ENCODE measurements around the gene TCOF1.

The TCOF1 gene

DNA sequence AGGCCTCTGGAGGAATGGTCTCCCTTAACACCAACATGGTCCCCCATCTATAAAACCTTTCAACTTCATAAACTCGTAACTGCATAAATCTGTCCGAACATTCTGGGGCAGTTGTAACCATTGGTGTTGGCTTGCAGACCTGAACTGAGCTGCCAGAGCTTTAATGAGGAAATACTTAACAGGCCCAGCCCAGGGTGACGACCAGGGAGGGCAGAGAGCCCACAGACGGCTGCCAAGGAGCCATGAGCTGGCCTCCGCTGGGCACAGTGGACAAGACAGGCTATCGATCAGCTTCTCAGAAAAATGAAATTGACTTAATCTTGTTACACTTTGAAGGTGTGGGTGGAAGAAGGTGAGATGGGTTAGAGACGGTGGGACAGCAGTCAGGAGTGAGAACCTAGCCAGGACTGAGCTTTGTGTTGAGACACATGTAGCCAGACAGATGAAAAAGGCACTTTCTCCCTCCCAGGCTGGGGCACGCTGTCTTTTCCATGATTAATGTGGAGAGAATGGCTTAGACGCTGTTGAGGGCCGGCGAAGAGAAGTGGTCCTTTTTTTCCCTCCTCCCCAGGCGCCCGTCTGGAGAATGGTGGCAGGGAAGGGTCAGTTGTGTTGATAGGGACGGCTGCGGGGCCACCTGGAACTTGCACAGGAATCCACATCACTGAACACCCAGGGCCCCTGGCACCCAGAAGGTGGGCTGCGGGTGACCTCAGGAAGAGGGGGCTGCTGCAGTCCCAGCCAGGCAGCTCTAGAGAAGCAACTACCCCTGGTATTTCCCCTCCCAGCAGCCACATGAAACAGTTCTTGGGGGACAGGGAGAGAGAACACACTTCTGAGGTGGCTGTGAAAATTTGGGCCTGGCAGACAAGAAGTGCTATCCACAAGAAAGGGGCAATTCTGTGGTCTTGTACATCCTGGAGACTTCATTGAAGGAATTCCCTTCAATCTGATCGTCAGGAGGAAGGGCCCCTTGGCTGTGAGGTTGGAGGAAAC lies 27.3 kb upstream of the TCOF1 start:
- FAIRE-seq, result no peak
- no peak for TF ChIP-seq SPI1 (IDR thresholded peaks at IDR 0.05; ENCODE audit: low read depth, low read length)
- TF ChIP-seq POLR2A (IDR thresholded peaks at IDR 0.05; ENCODE audit: low read depth, low read length), result no peak
- no peak for TF ChIP-seq TAF1 (IDR thresholded peaks at IDR 0.05; ENCODE audit: low read depth, low read length)
- TF ChIP-seq PAX5 (IDR thresholded peaks at IDR 0.05; ENCODE audit: insufficient read depth, low read length, severe bottlenecking), result no peak
- TF ChIP-seq POU2F2 (IDR thresholded peaks at IDR 0.05; ENCODE audit: low read depth, low read length), result no peak
- TF ChIP-seq POLR2AphosphoS5 (IDR thresholded peaks at IDR 0.05; ENCODE audit: low read depth, low read length), result no peak
- DNase-seq (ENCODE audit: insufficient read length, low spot score), result no peak

DNA sequence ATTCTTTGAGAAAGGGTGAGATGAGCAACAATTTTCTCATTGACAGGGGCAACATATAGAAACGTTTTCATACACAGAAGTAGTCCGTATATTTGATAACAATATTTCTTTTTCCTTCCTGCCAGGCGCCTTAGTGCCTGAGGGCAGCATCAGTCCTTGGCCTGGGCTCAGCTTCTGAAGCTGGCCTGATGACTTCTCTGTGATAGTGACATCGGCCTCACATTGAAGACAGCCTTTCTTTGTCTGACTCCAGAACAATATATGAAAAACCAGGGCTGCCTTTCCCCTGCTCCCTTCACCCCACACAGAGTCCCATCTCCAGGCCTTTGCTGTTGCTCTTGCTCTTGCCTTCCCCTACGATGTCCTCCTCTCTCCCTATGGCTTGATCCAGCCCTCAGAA lies 24.1 kb upstream of the TCOF1 start:
- FAIRE-seq (no peak), DNase-seq (ENCODE audit: insufficient read length, low spot score) (no peak)
- no peak for TF ChIP-seq SPI1 (IDR thresholded peaks at IDR 0.05; ENCODE audit: low read depth, low read length)
- TF ChIP-seq TAF1 (IDR thresholded peaks at IDR 0.05; ENCODE audit: low read depth, low read length), result no peak
- no peak for TF ChIP-seq POU2F2 (IDR thresholded peaks at IDR 0.05; ENCODE audit: low read depth, low read length)
- TF ChIP-seq PAX5 (IDR thresholded peaks at IDR 0.05; ENCODE audit: insufficient read depth, low read length, severe bottlenecking), result no peak
- TF ChIP-seq POLR2AphosphoS5 (IDR thresholded peaks at IDR 0.05; ENCODE audit: low read depth, low read length), result no peak
- no peak for TF ChIP-seq POLR2A (IDR thresholded peaks at IDR 0.05; ENCODE audit: low read depth, low read length)

- DNase-seq (ENCODE audit: insufficient read length, low spot score) (no peak), FAIRE-seq (no peak)
- no peak for TF ChIP-seq POU2F2 (IDR thresholded peaks at IDR 0.05; ENCODE audit: low read depth, low read length)
Measured at GRCh38 chr5:150335778-150336177, 21.7 kb upstream of the TCOF1 start.

DNA sequence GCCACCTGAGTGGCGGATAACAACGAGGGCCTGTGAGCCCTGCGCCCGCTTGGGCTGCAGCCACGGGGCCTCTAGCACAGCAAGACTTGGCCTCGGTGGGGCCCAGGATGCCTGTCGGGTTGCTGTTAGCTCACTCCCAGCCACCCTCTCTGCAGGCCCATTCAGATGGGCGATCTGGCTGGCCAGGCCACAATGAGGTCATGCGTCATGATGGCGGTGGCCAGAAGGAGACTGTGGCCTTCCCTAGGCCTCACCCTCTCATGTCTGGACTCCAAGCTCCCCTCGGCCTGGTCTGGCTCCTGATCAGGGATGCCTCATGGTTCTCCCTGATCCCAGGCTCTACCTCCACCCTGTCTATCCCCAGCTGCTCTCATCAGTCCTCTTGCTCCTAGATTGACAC lies 19.0 kb upstream of the TCOF1 start:
- FAIRE-seq (no peak), DNase-seq (ENCODE audit: insufficient read length, low spot score) (no peak)
- TF ChIP-seq SPI1 (IDR thresholded peaks at IDR 0.05; ENCODE audit: low read depth, low read length), result no peak

DNA sequence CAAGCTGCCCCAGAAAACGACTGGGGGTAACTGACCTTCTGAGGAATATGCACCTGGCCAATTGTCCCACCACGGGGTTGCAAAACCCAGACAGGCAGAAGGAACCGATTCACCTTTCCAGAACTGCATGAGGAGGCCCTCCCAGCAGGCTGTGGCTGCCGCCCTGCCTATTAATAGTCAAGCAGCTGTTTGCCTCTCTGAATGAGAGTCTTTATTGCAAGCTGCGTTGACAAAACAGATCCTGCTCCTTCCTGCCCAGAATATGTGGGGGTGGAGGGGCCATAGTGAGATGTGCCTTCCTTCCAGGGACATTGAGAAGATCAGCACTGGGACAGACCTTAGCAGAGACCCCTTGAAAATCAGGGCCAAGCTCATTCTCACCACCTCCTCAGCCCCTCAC lies 18.3 kb upstream of the TCOF1 start:
- DNase-seq (ENCODE audit: insufficient read length, low spot score) (no peak), FAIRE-seq (peak; percentile 31)
- TF ChIP-seq POLR2A (IDR thresholded peaks at IDR 0.05; ENCODE audit: low read depth, low read length), result no peak

GRCh38 chr5:150339841-150340240 lies 17.7 kb upstream of the TCOF1 start:
- FAIRE-seq, result no peak
- no peak for DNase-seq (ENCODE audit: insufficient read length, low spot score)
- TF ChIP-seq POLR2AphosphoS5 (IDR thresholded peaks at IDR 0.05; ENCODE audit: low read depth, low read length) (no peak), PAX5 (IDR thresholded peaks at IDR 0.05; ENCODE audit: insufficient read depth, low read length, severe bottlenecking) (no peak), POLR2A (IDR thresholded peaks at IDR 0.05; ENCODE audit: low read depth, low read length) (no peak), SPI1 (IDR thresholded peaks at IDR 0.05; ENCODE audit: low read depth, low read length) (no peak), POU2F2 (IDR thresholded peaks at IDR 0.05; ENCODE audit: low read depth, low read length) (no peak), TAF1 (IDR thresholded peaks at IDR 0.05; ENCODE audit: low read depth, low read length) (no peak)

DNA sequence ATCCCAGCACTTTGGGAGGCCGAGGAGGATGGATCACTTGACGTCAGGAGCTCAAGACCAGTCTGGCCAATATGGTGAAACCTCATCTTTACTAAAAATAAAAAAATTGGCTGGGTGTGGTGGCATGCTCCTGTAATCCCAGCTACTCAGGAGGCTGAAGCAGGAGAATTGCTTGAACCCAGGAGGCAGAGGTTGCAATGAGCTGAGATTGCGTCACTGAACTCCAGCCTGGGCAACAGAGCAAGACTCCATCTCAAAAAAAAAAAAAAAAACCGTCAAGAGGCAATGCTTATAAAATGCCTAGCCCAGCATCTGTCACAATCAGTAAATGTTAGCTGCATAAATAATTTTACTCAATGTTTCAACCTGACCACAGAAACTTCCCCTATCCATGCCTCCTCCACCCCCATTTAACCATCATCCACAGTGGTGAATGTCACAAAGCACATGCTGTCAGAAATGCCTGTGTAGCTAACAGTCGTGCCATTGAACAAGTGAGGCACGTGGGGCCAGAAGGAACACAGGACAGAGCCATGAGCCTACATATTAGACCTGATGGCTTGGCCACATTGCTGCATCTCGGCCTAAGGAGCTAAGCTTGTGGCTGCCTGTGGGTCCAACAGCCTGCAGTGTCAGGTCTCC lies 16.8 kb upstream of the TCOF1 start:
- TF ChIP-seq TAF1 (IDR thresholded peaks at IDR 0.05; ENCODE audit: low read depth, low read length) (no peak), POLR2AphosphoS5 (IDR thresholded peaks at IDR 0.05; ENCODE audit: low read depth, low read length) (no peak)
- no peak for DNase-seq (ENCODE audit: insufficient read length, low spot score)
- FAIRE-seq, result no peak

- peak; percentile 5 for FAIRE-seq
- TF ChIP-seq POLR2A (IDR thresholded peaks at IDR 0.05; ENCODE audit: low read depth, low read length) (no peak), SPI1 (IDR thresholded peaks at IDR 0.05; ENCODE audit: low read depth, low read length) (no peak), POLR2AphosphoS5 (IDR thresholded peaks at IDR 0.05; ENCODE audit: low read depth, low read length) (no peak), TAF1 (IDR thresholded peaks at IDR 0.05; ENCODE audit: low read depth, low read length) (no peak), PAX5 (IDR thresholded peaks at IDR 0.05; ENCODE audit: insufficient read depth, low read length, severe bottlenecking) (no peak), POU2F2 (IDR thresholded peaks at IDR 0.05; ENCODE audit: low read depth, low read length) (no peak)
- DNase-seq (ENCODE audit: insufficient read length, low spot score), result no peak
Measured at GRCh38 chr5:150341331-150341730, 16.2 kb upstream of the TCOF1 start.

- no peak for TF ChIP-seq SPI1 (IDR thresholded peaks at IDR 0.05; ENCODE audit: low read depth, low read length)
- DNase-seq (ENCODE audit: insufficient read length, low spot score) (no peak), FAIRE-seq (no peak)
Measured at GRCh38 chr5:150341989-150342388, 15.5 kb upstream of the TCOF1 start.

DNA sequence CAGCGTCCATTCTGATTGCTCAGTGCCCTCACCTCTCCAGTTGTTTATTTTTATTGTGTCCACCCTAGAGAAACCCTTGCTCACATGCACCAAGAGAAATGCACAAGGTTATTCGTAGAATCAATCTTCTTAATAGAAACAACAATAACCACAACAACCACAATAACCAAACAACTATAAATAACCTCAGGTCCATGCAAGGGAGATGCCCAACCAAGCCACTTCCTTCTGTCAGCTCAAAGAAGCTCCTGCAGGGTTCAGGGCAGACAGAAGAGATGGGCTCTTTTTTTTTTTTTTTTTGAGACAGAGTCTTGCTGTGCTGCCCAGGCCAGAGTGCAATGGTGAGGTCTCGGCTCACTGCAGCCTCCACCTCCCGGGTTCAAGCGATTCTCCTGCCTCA lies 14.9 kb upstream of the TCOF1 start:
- no peak for TF ChIP-seq SPI1 (IDR thresholded peaks at IDR 0.05; ENCODE audit: low read depth, low read length)
- TF ChIP-seq TAF1 (IDR thresholded peaks at IDR 0.05; ENCODE audit: low read depth, low read length), result no peak
- no peak for TF ChIP-seq POLR2AphosphoS5 (IDR thresholded peaks at IDR 0.05; ENCODE audit: low read depth, low read length)
- no peak for TF ChIP-seq POU2F2 (IDR thresholded peaks at IDR 0.05; ENCODE audit: low read depth, low read length)
- TF ChIP-seq POLR2A (IDR thresholded peaks at IDR 0.05; ENCODE audit: low read depth, low read length), result no peak
- no peak for TF ChIP-seq PAX5 (IDR thresholded peaks at IDR 0.05; ENCODE audit: insufficient read depth, low read length, severe bottlenecking)
- no peak for FAIRE-seq
- no peak for DNase-seq (ENCODE audit: insufficient read length, low spot score)

Data from GM12891 (cell line).